ENCODE data around the gene AEBP1. TPM values are rescaled to one million over a fixed set of nuclear protein-coding genes. Genes with fewer than 3 reads are reported as not detected.

AEBP1 gene
- total RNA-seq, 2 experiments from 2014 or later = 29.1 to 30.4 TPM

DNA sequence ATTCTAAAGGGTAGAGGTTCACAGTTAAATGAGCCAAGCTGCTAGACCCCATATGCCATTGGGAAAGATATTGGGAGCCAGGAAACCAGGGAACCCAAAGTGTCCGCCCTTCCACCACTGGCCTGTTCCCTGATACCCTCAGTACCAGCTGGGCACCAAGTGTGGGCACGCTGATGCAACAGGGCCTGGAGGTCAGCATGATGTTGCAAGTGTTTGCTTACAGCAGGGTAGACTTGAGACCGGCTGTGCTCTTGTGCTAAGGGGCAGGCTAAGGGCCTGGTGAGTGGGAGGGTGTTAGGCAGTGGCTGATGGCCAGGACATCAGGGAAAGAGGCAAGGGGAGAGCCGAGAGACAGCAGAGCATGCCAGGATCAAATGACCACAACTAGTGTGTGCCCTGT is 58.0 kb downstream of the AEBP1 start:
- H3K9me3 Mint-ChIP-seq = no peaks in the 10 kb centered on the region
- H3K4me3 Mint-ChIP-seq = no peak overlapping the region
- CTCF ChIA-PET = no interaction called here
- H3K27ac Mint-ChIP-seq = no peak overlapping the region
- ATAC-seq = no peak
- intact Hi-C loops (cut with micrococcal nuclease) = no loop called here
- TF ChIP-seq, protein P1, sequence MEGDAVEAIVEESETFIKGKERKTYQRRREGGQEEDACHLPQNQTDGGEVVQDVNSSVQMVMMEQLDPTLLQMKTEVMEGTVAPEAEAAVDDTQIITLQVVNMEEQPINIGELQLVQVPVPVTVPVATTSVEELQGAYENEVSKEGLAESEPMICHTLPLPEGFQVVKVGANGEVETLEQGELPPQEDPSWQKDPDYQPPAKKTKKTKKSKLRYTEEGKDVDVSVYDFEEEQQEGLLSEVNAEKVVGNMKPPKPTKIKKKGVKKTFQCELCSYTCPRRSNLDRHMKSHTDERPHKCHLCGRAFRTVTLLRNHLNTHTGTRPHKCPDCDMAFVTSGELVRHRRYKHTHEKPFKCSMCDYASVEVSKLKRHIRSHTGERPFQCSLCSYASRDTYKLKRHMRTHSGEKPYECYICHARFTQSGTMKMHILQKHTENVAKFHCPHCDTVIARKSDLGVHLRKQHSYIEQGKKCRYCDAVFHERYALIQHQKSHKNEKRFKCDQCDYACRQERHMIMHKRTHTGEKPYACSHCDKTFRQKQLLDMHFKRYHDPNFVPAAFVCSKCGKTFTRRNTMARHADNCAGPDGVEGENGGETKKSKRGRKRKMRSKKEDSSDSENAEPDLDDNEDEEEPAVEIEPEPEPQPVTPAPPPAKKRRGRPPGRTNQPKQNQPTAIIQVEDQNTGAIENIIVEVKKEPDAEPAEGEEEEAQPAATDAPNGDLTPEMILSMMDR (IDR thresholded peaks at IDR 0.05) = no peak
- H3K36me3 Mint-ChIP-seq (ENCODE audit: low read depth) = no peaks in the 10 kb centered on the region
- no peak for DNase-seq
- POLR2A ChIA-PET = no interaction called here
- H3K27me3 Mint-ChIP-seq = no peaks in the 10 kb centered on the region
- no peaks in the 10 kb centered on the region for H3K4me1 Mint-ChIP-seq (ENCODE audit: low read depth)

DNA sequence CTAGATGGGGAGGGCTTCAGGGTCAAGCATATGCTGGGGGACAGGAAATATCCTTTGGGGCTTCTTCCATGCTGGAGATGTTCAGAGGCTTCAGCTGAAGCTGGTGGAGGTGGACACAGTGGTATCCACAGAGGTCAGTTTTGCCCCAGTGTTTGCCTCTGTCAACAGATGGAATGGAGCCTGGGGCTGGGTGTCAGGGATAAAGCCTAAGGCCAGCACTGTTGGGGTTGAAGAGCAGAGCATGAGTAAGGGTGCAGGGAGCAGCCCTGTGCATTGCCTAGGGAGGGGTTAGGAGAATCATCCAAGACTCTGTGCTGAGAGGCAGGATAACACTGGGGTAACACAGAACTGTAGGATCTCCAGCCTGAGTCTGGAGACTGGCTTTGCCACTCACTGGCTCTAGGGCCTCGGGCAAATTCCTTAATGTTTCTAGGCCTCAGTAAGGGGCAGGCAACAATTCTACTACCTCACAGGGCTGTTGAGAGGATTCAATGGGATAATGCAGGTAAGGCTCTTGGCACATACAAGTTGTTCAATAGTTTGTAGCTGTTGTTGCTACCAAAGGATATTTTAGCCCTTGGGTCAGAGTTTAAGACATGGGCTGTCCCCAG is 58.7 kb downstream of the AEBP1 start:
- TF ChIP-seq, protein P1 (IDR thresholded peaks at IDR 0.05) = no peak
- intact Hi-C loops (cut with micrococcal nuclease) = no loop called here
- H3K4me1 Mint-ChIP-seq (ENCODE audit: low read depth) = peaks cover 5% of the 10 kb centered on the region
- H3K27ac Mint-ChIP-seq = no peak overlapping the region
- no peak overlapping the region for H3K4me3 Mint-ChIP-seq
- no peaks in the 10 kb centered on the region for H3K27me3 Mint-ChIP-seq
- ChIA-PET POLR2A (no interaction called here), CTCF (no interaction called here)
- DNase-seq (no peak), ATAC-seq (no peak)
- no peaks in the 10 kb centered on the region for H3K36me3 Mint-ChIP-seq (ENCODE audit: low read depth)
- no peaks in the 10 kb centered on the region for H3K9me3 Mint-ChIP-seq

DNA sequence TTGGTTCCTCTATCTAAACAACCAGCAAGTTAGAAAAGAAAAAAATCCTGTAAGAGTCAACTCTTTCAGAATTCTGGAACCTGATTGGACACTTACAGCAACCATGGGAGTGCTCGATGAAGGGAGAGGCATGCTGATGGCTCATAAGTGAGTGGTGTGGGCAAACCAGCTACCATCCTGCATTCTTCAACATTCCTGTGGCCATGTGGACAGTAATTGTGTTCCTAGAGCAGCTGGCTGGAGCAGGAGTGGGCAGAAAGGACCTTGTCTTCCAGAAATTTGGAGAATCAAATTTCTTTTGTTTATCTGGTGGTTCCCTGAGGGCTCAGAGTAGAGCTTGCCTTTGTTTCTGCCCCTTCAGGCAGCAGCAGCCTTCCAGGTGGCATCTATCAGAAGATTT is 59.4 kb downstream of the AEBP1 start:
- intact Hi-C loops (cut with micrococcal nuclease) = no loop called here
- TF ChIP-seq, protein P1 (IDR thresholded peaks at IDR 0.05) = no peak
- Mint-ChIP-seq H3K9me3 (no peaks in the 10 kb centered on the region), H3K27ac (no peak overlapping the region), H3K4me1 (ENCODE audit: low read depth) (peaks cover 6% of the 10 kb centered on the region), H3K4me3 (no peak overlapping the region), H3K36me3 (ENCODE audit: low read depth) (no peaks in the 10 kb centered on the region), H3K27me3 (no peaks in the 10 kb centered on the region)
- DNase-seq (no peak), ATAC-seq (no peak)
- ChIA-PET POLR2A (no interaction called here), CTCF (no interaction called here)

Small RNA genes within 50 kb of the gene (microRNA-seq; reads per million reads assigned to microRNA genes)
- gene MIR6838 (ENCODE audit: borderline microRNAs expressed, borderline replicate concordance) = not detected

Other genes starting within 250 kb of the AEBP1 start
- 100 to 1,000 TPM; 127 to 130 TPM for gene MRPS24, start 234.8 kb upstream of the AEBP1 start, total RNA-seq
- gene URGCP, start 197.7 kb upstream of the AEBP1 start, total RNA-seq = 10 to 100 TPM; 18.8 to 19.4 TPM
- gene UBE2D4, start 177.9 kb upstream of the AEBP1 start, total RNA-seq = 10 to 100 TPM in 1 of 2 experiments, 1 to 10 TPM in 1; 8.8 to 10.2 TPM
- not detected for gene SPDYE1, start 106.4 kb upstream of the AEBP1 start, total RNA-seq
- 100 to 1,000 TPM; 108 to 110 TPM for gene DBNL, start 59.6 kb upstream of the AEBP1 start, total RNA-seq
- gene PGAM2, start 38.8 kb upstream of the AEBP1 start, total RNA-seq = under 1 TPM in 1 of 2 experiments, not detected in 1; 0.49 TPM
- gene POLM, start 21.8 kb upstream of the AEBP1 start, total RNA-seq = 10 to 100 TPM; 35.4 to 37.2 TPM
- gene POLD2, start 19.2 kb downstream of the AEBP1 start, total RNA-seq = 100 to 1,000 TPM; 243 to 251 TPM
- gene MYL7, start 37.0 kb downstream of the AEBP1 start, total RNA-seq = not detected
- 1 to 10 TPM; 2.1 to 2.6 TPM for gene GCK, start 85.1 kb downstream of the AEBP1 start, total RNA-seq
- 10 to 100 TPM; 49.3 to 50.9 TPM for gene YKT6, start 96.6 kb downstream of the AEBP1 start, total RNA-seq
- gene CAMK2B, start 221.2 kb downstream of the AEBP1 start, total RNA-seq = 1 to 10 TPM in 1 of 2 experiments, under 1 TPM in 1; 0.97 to 1.9 TPM